ENCODE results near the gene VPS26B. TPM values are rescaled to one million over a fixed set of nuclear protein-coding genes. Genes with fewer than 3 reads are reported as not detected.

VPS26B gene
- total and polyA plus RNA-seq, 9 of the 15 experiments (the other 6 are each of a cell fraction or from before 2014, with no cell fraction given), result 3.5 to 43.3 (median 27.4) TPM

- Histone ChIP-seq H3K4me3 (peak overlapping the region; percentile 92), H3K27me3 (ENCODE audit: control insufficient read depth in 2 of 2, insufficient read depth in 2 of 2, low read length in 2 of 2) (no peaks in the 10 kb centered on the region), H3K9me3 (replicated peaks; ENCODE audit: control insufficient read depth, insufficient read depth, low read depth, low read length) (no peaks in the 10 kb centered on the region), H2AFZ (ENCODE audit: low read depth, low read length) (peak overlapping the region; percentile 98), H3K4me1 (replicated peaks in 1 of 2; ENCODE audit: control insufficient read depth in 2 of 2, insufficient read depth in 2 of 2, low read length in 2 of 2) (peaks cover 3 to 17% of the 10 kb centered on the region in 2 experiments; a peak in 4 of 5 replicates), H3K9ac (ENCODE audit: insufficient read depth in 1 of 2, low read depth in 2 of 2, low read length in 2 of 2) (peak overlapping the region; percentile 67 to 97), H3K4me2 (ENCODE audit: insufficient read depth, low read length) (peak overlapping the region; percentile 96), H4K20me1 (replicated peaks; ENCODE audit: control insufficient read depth, insufficient read depth, low read length) (no peaks in the 10 kb centered on the region), H3K9me1 (ENCODE audit: control insufficient read depth, insufficient read depth, low read length) (no peaks in the 10 kb centered on the region), H3K79me2 (ENCODE audit: control insufficient read depth, insufficient read depth, low read length) (peaks cover 32% of the 10 kb centered on the region), H3K36me3 (ENCODE audit: control insufficient read depth, insufficient read depth, low read length) (peaks cover 49% of the 10 kb centered on the region), H3K27ac (ENCODE audit: extremely low read depth, low read depth, low read length) (peak overlapping the region; percentile 54; the same call in 1 of the 3 replicates)
- DNase-seq (ENCODE audit: extremely low read depth in 1 of 4, low spot score in 3 of 4), result no peak
- FAIRE-seq, result peak; percentile 32
- ChIA-PET POLR2A (interaction anchor here (1.6 kb wide), 1 partner anchor 10 kb away, joined by 8 read pairs; no protein-coding TSS in a partner anchor), CTCF (ENCODE audit: low intra/inter-chr PET ratio) (no interaction called here)
- peak; percentile 29 for ATAC-seq
- WGBS (ENCODE audit: insufficient coverage, low coverage, missing lambda C conversion rate), result 5% methylated on average over 27 of the region's 27 CpGs
- BruUV-seq (replicated peaks), result TSS peak; percentile 59
- in situ Hi-C loops (cut with MboI) (no loop called here), intact Hi-C loops (cut with micrococcal nuclease) (loop anchor here (1.0 to 2.0 kb wide), 2 partner anchors 27 to 46 kb away; no protein-coding TSS in a partner anchor)
- TF ChIP-seq CREM (IDR thresholded peaks at IDR 0.05; ENCODE audit: low read depth), result no peak
- TF ChIP-seq ZNF436 (CRISPR knock-in tag; IDR thresholded peaks at IDR 0.05), result no peak
- TF ChIP-seq MTA1 (IDR thresholded peaks at IDR 0.05; ENCODE audit: borderline replicate concordance), result 0 out of 2 replicates have a peak, but pooled peaks have one; percentile 12
- no peak for TF ChIP-seq BCOR (IDR thresholded peaks at IDR 0.05)
- TF ChIP-seq, protein P1, sequence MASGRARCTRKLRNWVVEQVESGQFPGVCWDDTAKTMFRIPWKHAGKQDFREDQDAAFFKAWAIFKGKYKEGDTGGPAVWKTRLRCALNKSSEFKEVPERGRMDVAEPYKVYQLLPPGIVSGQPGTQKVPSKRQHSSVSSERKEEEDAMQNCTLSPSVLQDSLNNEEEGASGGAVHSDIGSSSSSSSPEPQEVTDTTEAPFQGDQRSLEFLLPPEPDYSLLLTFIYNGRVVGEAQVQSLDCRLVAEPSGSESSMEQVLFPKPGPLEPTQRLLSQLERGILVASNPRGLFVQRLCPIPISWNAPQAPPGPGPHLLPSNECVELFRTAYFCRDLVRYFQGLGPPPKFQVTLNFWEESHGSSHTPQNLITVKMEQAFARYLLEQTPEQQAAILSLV (tag; IDR thresholded peaks at IDR 0.05), result no peak
- peak; percentile 33; the same call in 1 of the 2 replicates for TF ChIP-seq PML (IDR thresholded peaks at IDR 0.05; ENCODE audit: low read length)
- no peak for TF ChIP-seq CEBPG (CRISPR knock-in tag; IDR thresholded peaks at IDR 0.05)
- TF ChIP-seq CEBPG (tag; conservative IDR thresholded peaks at IDR 0.05 in 1 of 2, IDR thresholded peaks at IDR 0.05 in 1 of 2), result peak in 1 of 2 experiments; percentile 9; a peak in 1 of 4 replicates
- TF ChIP-seq AFF4 (CRISPR knock-in tag; IDR thresholded peaks at IDR 0.05), result 0 out of 2 replicates have a peak, but pooled peaks have one; percentile 15
- 0 out of 4 replicates have a peak, but pooled peaks of 1 of the 2 experiments have one; percentile 24 for TF ChIP-seq RCOR1 (IDR thresholded peaks at IDR 0.05; ENCODE audit: borderline replicate concordance in 1 of 2, low read depth in 2 of 2, low read length in 2 of 2)
- no peak for TF ChIP-seq SRSF7 (optimal IDR thresholded peaks at IDR 0.05; ENCODE audit: low read depth, low read length)
- no peak for TF ChIP-seq ARID1B (IDR thresholded peaks at IDR 0.05)
- TF ChIP-seq HNRNPUL1 (IDR thresholded peaks at IDR 0.05; ENCODE audit: low read length), result no peak
- 0 out of 2 replicates have a peak, but pooled peaks have one; percentile 25 for TF ChIP-seq ETV5 (CRISPR knock-in tag; IDR thresholded peaks at IDR 0.05; ENCODE audit: low read depth)
- TF ChIP-seq PHF20 (IDR thresholded peaks at IDR 0.05; ENCODE audit: partially characterized antibody), result no peak
- TF ChIP-seq KLF10 (CRISPR knock-in tag; IDR thresholded peaks at IDR 0.05), result no peak
- TF ChIP-seq CAMTA2 (CRISPR knock-in tag; conservative IDR thresholded peaks at IDR 0.05), result no peak
- TF ChIP-seq GABPB1 (CRISPR knock-in tag; IDR thresholded peaks at IDR 0.05), result no peak
Measured at GRCh38 chr11:134252346-134253187, 28.1 kb downstream of the VPS26B start.

All from K562 (cell line).